ENCODE data around the gene LENG8.
"Not testable (repeated sequence)": the region's sequence is repeated elsewhere in the genome, so short reads cannot be mapped to it uniquely, and the experiment has no call there.

DNA sequence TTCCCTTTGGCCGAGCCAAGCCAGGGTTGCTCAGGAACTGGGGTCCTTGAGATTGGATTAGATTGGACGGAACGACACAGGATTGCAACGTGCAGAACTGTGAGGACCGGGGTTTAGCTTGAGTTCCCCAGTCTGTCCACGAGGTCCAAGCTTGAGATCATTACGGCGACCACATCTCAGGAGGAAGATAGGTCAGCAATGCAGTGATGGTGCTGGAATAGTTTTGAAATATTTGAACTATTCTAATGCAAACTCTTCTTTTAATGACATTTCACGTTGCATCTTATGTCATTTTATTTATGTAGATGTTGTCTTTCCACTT, 49.4 kb downstream of the LENG8 start:
- TF ChIP-seq CTCF (IDR thresholded peaks at IDR 0.05; ENCODE audit: insufficient read depth, low read depth, low read length); EZH2 (IDR thresholded peaks at IDR 0.05; ENCODE audit: insufficient read depth, low read length): not testable (repeated sequence)

All from astrocyte (in vitro differentiated cells and primary cell).